SK-N-DZ (cell line): ENCODE measurements around the gene CHAT.

ENCODE experiments used
- DNase-seq: peaks from one replicate; pipeline ENCODE4 v3.0.0-alpha.2; 2015; ENCODE audit warnings: low spot score

Gene CHAT

GRCh38 chr10:49596836-49597235, 17.0 kb upstream of the CHAT start:
- DNase-seq = no peak

DNA sequence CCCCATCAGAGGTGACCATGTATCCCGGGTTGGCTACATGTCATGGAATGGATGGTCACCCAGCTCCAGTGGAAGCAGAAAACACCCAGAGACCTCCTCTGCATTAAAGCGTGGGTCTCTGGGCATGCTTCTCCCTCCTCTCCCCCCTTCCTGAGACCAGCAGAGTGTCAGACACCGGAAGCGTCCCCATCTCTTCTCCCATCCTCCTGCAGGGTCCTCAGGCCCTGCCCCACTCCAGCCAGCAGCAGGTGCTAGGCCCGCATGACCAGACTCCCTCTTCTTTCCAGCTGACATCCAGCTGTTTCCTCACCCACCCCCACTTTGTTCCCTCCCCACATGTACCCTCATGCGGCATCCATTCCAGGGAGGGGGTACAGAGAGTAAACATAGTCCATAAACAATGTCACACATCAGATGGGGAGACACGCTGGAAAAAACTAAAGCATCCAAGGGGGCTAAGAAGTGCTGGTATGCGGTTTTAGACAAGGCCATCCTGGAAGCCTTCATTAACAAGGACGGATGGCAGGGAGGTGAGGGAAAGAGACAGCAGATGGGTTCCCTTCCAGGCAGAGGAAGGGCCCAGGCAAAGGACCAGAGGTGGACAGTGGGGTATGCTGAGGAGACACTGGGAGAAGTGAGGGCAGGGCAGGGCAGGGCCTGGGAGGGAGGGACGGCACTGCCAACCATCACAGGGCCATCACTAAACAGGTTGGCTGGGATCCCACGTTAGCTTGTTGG, 16.2 kb upstream of the CHAT start:
- DNase-seq = no peak

DNA sequence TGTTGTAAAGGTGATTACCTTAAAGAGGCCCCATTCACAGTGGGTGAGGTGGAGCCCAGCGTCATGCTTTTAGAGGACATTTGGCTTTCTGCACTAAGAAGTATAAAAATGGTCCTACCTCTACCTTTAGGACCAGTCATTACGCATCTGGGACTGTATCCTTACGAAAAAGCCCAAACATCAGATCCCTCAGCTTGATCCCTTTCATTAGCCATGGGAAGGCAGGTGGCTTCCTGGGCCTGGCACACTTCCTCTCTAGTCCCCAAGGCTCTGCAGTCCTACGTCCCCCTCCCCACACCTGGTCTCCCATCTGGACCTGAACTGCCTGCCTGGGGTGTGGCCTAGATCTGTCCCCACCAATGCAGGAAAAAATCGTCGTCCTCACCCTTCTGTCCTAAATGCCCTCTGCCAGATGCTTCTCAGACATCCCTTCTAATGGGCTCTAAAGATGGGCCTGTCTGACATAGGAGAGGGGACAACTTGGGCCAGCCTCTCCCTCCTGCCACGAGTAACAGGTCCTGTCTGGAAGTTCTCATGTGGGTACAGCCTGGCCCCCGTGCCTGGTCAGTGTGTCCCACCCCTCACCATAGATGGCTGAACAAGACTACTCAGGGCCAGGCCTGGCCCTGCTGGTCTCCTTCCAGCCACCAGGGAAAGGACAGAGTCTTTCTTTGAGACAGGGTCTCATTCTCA, 15.5 kb upstream of the CHAT start:
- no peak for DNase-seq

- no peak for DNase-seq
These were observed 14.9 kb upstream of the CHAT start for GRCh38 chr10:49598986-49599385.

DNA sequence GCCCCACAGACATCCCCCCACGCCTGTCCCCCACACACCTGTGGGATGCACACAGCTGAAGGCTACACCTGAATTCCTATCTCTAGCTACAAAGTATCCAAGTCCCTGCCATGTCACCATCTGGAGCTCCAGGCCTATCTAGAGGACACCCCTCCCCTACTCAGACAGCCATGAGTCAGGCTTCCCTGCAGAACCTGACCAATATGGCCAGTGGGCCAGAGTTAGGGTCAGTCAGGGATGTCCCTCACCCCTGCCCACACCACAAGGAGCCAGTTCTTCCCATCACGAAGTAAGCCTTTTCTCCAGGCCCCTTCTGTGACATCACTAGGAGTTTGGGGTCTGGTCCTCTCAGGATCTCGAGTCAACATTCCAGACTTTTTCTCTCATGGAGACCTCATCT, 14.3 kb upstream of the CHAT start:
- DNase-seq = no peak

- no peak for DNase-seq
These were observed 13.8 kb upstream of the CHAT start for GRCh38 chr10:49600046-49600445.

DNA sequence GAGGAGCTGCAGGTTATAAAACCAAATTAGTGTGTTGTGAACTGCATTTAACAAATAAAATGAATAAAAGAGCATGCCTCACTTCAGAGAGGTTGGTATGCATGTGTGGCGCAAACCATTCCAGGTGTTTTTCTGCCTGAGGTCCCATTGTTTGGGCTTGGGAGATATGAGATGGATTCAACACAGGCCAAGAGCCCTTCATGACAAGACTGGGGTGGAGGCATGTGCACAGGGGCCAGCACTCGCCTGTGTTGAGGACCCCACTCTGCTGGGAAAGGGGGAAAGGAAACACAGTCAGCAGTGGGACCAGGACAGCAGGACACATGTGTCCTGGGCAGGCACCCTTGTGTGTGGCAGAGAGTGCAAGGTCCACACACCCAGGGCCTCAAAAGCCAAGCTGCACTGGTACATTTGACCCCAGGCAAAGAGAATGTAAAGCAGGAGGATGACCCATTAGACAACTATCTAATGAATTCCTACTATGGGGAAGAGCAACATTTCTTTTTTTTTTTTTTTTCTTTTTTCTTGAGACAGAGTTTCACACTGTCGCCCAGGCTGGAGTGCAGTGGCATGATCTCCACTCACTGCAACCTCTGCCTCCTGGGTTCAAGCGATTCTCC, 12.9 kb upstream of the CHAT start:
- no peak for DNase-seq

DNA sequence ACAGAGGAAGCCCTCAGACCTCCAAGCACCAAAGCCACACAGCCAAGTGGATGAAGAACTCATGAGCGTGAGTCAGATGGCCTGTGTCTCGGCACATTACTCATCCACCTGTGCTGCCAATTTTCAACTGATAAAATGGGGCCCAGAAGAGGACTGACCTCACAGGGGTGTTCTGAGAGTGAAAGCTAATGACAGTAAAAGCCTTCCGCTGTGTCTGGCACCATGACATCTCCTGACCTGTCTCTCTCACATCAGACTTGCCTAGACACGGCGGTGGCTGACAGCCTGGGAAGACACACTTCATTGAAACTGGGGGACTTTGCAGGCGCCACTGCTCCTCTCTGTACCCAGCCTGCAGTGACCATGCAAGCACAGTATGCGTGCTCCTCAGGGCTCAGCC, 12.0 kb upstream of the CHAT start:
- DNase-seq = no peak

- DNase-seq = no peak
These were observed 11.3 kb upstream of the CHAT start for GRCh38 chr10:49602380-49603023.

DNA sequence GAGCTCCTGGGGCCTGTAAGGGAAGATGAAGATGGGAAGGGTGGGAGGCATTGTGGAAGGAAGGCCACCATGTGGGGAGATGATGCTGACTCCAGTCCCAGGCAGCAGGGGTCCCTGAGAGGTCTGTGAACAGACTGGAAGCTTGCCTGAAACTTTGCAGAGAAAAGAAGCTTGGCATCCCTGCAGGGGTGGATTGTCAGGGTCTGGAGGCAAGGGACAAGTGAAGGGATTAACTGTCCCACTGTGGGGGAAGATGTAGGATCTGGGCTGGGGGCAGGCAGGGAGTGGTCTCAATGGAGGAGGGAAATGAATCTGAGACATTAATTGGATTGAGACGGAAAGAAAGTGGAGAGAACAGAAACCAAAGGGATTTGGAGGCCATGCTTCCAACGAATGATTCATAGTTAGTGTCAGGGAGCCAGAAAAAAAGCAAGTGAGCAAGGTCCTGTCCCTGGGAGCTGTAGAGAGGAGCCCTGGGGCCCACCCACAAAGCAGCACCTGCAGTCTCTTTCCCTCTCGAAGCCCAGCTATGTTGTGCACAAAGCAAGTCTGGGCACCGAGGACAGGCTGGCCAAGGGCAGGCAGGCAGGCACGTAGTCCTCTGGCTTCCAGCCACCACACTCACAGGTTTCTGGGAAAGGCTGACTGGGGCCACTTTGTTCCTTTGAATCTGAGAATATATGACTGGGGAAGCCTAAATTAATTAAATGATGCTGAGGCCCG, 8.5 kb upstream of the CHAT start:
- no peak for DNase-seq

DNA sequence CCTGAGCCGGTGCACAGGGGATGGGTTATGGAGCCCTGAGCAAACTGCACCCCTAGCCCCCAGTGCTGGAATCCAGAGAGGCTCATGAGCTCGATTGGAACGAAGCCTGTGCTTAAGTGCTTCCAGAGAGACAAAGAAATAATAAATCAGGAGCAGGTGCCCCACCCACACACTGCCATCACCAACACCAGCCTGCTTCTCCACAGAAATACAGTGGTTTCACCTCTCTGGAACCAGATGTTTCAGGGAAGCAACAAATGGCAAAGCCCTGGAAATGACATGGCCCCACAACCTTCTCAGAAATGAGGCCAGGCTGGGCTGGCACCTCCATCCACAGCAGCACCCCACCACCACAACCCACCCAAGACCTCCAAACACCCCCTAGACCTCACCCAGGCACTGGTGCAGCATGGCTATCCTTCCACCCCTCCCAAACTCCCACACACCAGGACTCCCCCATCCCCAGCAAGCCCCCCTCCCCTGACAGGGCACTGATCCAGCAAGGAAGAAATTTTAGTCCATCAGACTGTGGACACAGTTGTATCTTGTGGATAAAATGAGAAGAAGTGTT, 7.8 kb upstream of the CHAT start:
- DNase-seq = no peak

DNA sequence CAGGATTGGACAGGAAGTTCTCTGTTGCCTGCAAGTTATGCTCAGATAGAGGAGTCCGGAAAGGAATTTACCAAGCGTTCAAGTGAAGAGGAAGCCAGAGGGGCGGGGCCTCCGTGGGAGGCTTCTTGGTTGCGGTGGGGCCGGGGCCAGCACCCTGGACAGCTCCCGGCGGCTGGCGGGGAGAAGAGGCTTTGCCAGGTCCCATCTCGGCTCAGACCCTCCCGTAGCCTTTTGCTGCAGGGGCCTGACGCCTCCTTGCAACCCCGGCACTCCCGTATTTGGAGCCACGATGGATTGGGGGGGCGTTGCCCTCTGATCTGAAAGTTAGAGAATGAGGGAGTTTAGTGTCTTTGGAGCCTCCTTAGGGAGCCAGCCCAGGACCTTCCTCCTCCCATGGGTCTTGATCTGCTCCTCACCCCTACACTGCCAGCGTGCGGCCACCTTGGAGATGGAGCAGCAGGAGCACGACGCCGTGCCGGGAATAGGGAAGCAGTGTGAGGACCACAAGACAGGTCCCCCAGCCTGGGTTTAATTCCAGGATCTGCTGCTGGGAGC, 6.8 kb upstream of the CHAT start:
- DNase-seq = no peak

DNA sequence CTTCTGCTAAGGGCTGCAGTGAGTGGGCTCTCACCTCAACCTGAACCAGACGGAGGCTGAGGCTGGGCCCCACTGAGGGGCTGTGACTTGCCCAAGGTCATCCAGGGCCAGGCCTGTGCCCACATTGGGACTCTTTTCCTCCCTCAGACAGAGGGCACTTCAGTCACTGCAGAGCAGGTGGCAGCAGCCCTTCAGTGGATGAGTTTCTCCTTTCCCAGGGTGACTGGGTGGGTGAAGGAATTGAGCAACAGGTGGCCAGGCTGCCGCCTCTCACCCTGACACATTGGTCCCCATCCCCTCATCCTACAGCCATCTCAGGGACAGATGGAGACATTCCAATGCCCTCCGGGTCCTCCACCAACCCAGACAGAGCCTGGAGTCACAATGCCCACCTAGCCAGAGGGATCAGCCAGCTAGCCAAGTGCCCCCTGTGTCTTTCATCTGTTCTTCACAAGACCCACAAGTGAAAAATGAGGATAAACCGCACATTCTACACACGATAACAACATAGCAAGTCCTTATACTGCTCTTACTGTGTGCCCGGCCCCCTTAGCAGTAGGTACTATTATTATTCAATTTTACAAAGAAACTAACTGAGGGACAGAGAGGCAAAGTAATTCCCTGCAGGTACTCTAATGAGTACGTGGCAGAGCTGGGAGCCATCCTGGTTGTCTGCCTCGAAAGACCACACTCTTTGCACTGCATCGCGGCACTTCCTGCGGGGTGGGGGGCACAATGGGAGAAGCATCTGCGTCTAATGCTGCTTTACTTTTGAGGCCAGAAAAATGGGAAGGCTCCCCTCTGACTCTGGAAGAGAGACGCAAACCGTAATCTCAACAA, 5.5 kb upstream of the CHAT start:
- no peak for DNase-seq

- peak; percentile 49 for DNase-seq
These were observed 4.9 kb upstream of the CHAT start for GRCh38 chr10:49609006-49609282.

- peak; percentile 80 for DNase-seq
These were observed 4.3 kb upstream of the CHAT start for GRCh38 chr10:49609283-49610113.

GRCh38 chr10:49610114-49610457, 3.8 kb upstream of the CHAT start, which contains the start of gene SLC18A3:
Gene SLC18A3 (plus strand): TSS chr10:49610310. CDS start chr10:49610741, 431 bp downstream.
- peak; percentile 88 for DNase-seq

- DNase-seq = no peak
These were observed 3.2 kb upstream of the CHAT start for GRCh38 chr10:49610458-49611165.

DNA sequence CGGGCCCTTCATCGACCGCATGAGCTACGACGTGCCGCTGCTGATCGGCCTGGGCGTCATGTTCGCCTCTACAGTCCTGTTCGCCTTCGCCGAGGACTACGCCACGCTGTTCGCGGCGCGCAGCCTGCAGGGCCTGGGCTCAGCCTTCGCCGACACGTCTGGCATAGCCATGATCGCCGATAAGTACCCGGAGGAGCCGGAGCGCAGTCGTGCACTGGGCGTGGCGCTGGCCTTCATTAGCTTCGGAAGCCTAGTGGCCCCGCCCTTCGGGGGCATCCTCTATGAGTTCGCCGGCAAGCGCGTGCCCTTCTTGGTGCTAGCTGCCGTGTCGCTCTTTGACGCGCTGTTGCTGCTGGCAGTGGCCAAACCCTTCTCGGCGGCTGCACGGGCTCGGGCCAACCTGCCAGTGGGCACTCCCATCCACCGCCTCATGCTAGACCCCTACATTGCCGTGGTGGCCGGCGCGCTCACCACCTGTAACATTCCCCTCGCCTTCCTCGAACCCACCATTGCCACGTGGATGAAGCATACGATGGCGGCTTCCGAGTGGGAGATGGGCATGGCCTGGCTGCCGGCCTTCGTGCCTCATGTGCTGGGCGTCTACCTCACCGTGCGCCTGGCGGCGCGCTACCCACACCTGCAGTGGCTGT, 2.5 kb upstream of the CHAT start:
- no peak for DNase-seq
